OCI-LY3 (cell line): Measurements from ENCODE around the gene BORCS8.
A peak's percentile ranks its signal among the peaks of the same experiment; 100 is the strongest.

Experiments used
- H2AFZ ChIP-seq: fragments of 200-600, 300-600 bp; shearing (Covaris generic); 2 replicates; pipeline ENCODE4 v1.6.0; 2014; ENCODE audit warnings: antibody characterized with exemption, low read depth, low read length
- H3K27ac ChIP-seq: fragments of 200-600, 300-600 bp; sonication (generic); 2 replicates; pipeline ENCODE4 v1.5.1; 2014; ENCODE audit warnings: mild to moderate bottlenecking, low read length, moderate library complexity, mixed read lengths
- H3K27me3 ChIP-seq: fragments of 200-600, 300-600 bp; sonication (generic); 2 replicates; pipeline ENCODE4 v1.6.1; 2014; ENCODE audit warnings: low read depth, low read length, mixed read lengths
- H3K36me3 ChIP-seq: fragments of 200-600, 300-600 bp; sonication (generic); replicated peaks from 2 replicates; pipeline ENCODE3; 2014; ENCODE audit warnings: low read depth, low read length, mixed read lengths
- H3K4me1 ChIP-seq: fragments of 300-600, 200-600 bp; sonication (generic); 2 replicates; pipeline ENCODE4 v1.6.1; 2014; ENCODE audit warnings: low read length, mixed read lengths
- H3K4me2 ChIP-seq: fragments of 200-600, 300-600 bp; sonication (generic); 2 replicates; pipeline ENCODE4 v1.6.1; 2014; ENCODE audit warnings: low read length, mixed read lengths
- H3K4me3 ChIP-seq: fragments of 300-600, 200-600 bp; sonication (generic); 2 replicates; pipeline ENCODE4 v1.5.1; 2014; ENCODE audit warnings: antibody characterized with exemption, mild to moderate bottlenecking, low read length, moderate library complexity
- H3K79me2 ChIP-seq: fragments of 300-600, 200-600 bp; shearing (Covaris generic); 2 replicates; pipeline ENCODE4 v1.6.1; 2014; ENCODE audit warnings: mild to moderate bottlenecking, low read length, mixed read lengths
- H3K9ac ChIP-seq: fragments of 300-600, 200-600 bp; shearing (Covaris generic); 2 replicates; pipeline ENCODE4 v1.6.0; 2014; ENCODE audit warnings: mild to moderate bottlenecking, low read length, moderate library complexity
- H3K9me3 ChIP-seq: fragments of 200-600, 300-600 bp; shearing (Covaris generic); 2 replicates; pipeline ENCODE4 v1.6.1; 2014; ENCODE audit warnings: low read length, mixed read lengths; ENCODE audit not compliant: insufficient read depth
- H4K20me1 ChIP-seq: fragments of 200-600, 300-600 bp; sonication (generic); 2 replicates; pipeline ENCODE4 v1.6.1; 2016; ENCODE audit warnings: low read length, mixed read lengths; ENCODE audit not compliant: insufficient read depth
- EZH2phosphoT487 ChIP-seq: fragments of 200-600 bp; shearing (Covaris generic); IDR thresholded peaks from 2 replicates; pipeline ENCODE4 v1.6.1; 2018; ENCODE audit warnings: antibody characterized with exemption, mixed run types, low read depth
- TF ChIP-seq, protein P1 (sequence below): fragments of 200-600, 300-600 bp; sonication (generic); IDR thresholded peaks from 2 replicates; pipeline ENCODE4 v1.5.1; 2014; ENCODE audit warnings: antibody characterized with exemption, low read length, low read depth

Gene BORCS8

DNA sequence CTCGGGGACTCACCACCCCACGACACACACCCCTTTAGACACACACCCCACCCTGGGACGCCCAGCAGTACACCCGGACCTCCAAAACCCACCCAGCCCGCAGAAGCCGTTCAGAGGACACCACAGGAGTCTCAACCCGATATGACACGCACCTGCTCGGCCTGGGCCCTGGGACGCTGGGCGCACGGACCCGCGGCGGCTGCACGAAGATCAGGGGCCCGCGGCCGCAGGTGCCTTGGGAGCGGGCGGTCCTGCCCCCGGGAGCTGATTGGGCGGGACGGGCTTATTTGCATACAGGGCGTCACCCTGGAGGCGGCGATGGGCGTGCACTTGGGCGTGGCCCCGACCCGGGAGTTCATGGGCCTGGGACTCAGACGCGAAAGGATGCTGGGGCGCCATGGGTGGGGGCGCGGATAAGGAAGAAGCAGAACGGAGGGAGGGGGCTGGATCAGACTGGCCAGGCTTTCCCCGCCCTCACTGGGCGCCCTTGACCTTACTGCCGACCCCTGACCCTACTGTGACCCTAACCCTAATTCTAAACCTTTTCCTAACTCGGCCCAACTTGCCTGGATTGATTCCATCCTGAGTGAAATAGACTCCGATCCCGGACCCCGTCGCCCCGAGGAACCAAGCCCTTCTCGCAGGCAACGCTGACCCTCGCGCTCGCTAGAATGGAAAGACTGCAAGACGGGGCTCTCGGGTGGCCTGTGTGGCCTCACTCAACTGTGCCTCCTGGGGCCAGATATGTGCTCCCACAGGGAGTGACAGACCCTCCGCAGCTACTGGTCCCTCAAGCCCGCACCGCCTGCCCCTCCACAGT lies 21.7 kb downstream of the BORCS8 start, which contains the start of gene MEF2B:
MEF2B (minus strand) TSS at position 211 of the 820 bp plus-strand sequence. CDS start 19,528 bp downstream, outside the sequence.
- no peaks in the 10 kb centered on the region for H3K27me3 ChIP-seq
- peak within 1 kb of the TSS; percentile 79 for H3K9ac ChIP-seq
- H2AFZ ChIP-seq = no peak within 1 kb of the TSS
- no peak for TF ChIP-seq EZH2phosphoT487
- TF ChIP-seq, protein P1, sequence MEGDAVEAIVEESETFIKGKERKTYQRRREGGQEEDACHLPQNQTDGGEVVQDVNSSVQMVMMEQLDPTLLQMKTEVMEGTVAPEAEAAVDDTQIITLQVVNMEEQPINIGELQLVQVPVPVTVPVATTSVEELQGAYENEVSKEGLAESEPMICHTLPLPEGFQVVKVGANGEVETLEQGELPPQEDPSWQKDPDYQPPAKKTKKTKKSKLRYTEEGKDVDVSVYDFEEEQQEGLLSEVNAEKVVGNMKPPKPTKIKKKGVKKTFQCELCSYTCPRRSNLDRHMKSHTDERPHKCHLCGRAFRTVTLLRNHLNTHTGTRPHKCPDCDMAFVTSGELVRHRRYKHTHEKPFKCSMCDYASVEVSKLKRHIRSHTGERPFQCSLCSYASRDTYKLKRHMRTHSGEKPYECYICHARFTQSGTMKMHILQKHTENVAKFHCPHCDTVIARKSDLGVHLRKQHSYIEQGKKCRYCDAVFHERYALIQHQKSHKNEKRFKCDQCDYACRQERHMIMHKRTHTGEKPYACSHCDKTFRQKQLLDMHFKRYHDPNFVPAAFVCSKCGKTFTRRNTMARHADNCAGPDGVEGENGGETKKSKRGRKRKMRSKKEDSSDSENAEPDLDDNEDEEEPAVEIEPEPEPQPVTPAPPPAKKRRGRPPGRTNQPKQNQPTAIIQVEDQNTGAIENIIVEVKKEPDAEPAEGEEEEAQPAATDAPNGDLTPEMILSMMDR = no peak
- H3K9me3 ChIP-seq = no peaks in the 10 kb centered on the region
- H3K79me2 ChIP-seq = no peaks in the 10 kb centered on the region; the same call in 1 of the 2 replicates
- H3K4me1 ChIP-seq = peaks cover 51% of the 10 kb centered on the region
- peak within 1 kb of the TSS; percentile 82 for H3K4me2 ChIP-seq
- peaks cover 3% of the 10 kb centered on the region; the same call in 1 of the 2 replicates for H4K20me1 ChIP-seq
- H3K4me3 ChIP-seq = peak within 1 kb of the TSS; percentile 86
- H3K36me3 ChIP-seq = no peaks in the 10 kb centered on the region
- no peak within 1 kb of the TSS for H3K27ac ChIP-seq

DNA sequence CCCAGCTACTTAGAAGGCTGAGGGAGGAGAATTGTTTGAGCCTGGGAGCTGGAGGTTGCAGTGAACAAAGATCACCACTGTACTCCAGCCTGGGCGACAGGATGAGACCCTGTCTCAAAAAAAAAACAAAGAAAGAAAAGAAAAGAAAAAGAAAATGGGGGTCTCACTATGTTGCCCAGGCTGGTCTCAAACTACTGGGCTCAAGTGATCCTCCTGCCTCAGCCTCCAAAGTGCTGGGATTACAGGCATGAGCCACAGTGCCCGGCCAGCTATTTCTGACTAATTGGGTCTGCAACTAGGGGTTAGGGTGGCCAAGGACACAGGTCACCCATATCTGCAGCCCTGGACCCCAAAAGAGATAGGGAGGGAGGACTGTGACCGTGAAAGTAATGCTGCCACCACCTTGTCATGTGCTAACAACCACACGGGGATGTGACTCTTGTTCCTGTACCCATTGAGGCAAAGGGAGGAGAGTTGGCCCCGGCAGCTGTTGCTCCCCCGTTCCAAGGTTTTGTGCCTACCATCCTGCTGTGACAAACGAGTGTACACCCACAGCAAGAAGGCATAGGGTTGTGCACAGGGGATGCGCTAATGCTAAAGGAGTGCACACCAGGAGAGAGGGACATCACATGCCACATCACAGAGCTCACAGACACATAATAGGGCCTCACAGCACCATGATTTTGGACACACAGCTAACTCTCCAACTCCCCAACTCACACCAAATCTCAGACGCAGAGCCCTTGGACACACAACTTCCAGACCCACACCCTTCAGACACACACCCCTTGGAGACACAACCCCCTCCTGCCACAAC lies 22.5 kb downstream of the BORCS8 start:
- peaks cover 45% of the 10 kb centered on the region for H3K4me1 ChIP-seq
- H3K4me3 ChIP-seq = peak overlapping the region; percentile 86
- peak overlapping the region; percentile 79 for H3K9ac ChIP-seq
- no peak overlapping the region for H3K27ac ChIP-seq
- no peaks in the 10 kb centered on the region for H3K27me3 ChIP-seq
- peaks cover 3% of the 10 kb centered on the region; the same call in 1 of the 2 replicates for H4K20me1 ChIP-seq
- no peaks in the 10 kb centered on the region; the same call in 1 of the 2 replicates for H3K79me2 ChIP-seq
- no peaks in the 10 kb centered on the region for H3K9me3 ChIP-seq
- H3K36me3 ChIP-seq = no peaks in the 10 kb centered on the region
- peak overlapping the region; percentile 82 for H3K4me2 ChIP-seq
- no peak overlapping the region for H2AFZ ChIP-seq
- TF ChIP-seq EZH2phosphoT487 = no peak
- TF ChIP-seq, protein P1 = no peak

DNA sequence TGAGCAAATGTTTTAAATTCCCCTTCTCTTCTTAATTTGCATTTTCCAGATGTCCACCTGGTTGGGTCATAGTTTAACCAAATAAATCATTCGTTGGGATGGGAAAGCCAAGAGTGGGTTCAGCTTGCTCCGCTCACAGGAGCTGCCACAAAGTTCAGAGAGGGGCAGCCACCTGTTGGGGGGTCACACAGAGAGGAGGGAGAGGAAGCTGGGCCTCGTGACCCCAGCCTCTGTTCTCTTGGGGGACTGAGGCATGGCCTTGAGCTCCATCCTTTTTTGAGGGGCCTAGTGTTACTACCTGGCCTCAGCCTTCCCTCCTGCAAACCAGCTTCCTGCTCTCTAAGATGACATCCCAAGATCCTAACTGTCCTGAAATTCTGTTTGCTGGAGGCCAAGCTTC lies 24.3 kb downstream of the BORCS8 start:
- Histone ChIP-seq H3K36me3 (no peaks in the 10 kb centered on the region), H3K27ac (no peak overlapping the region), H3K27me3 (no peaks in the 10 kb centered on the region), H3K4me1 (peaks cover 35% of the 10 kb centered on the region), H3K79me2 (no peaks in the 10 kb centered on the region; the same call in 1 of the 2 replicates), H4K20me1 (peaks cover 3% of the 10 kb centered on the region; the same call in 1 of the 2 replicates), H3K9ac (no peak overlapping the region), H2AFZ (no peak overlapping the region), H3K4me2 (no peak overlapping the region), H3K9me3 (no peaks in the 10 kb centered on the region), H3K4me3 (no peak overlapping the region)
- TF ChIP-seq EZH2phosphoT487 = no peak
- TF ChIP-seq, protein P1 = no peak

GRCh38 chr19:19165396-19165795 lies 26.6 kb downstream of the BORCS8 start:
- TF ChIP-seq, protein P1 = no peak
- TF ChIP-seq EZH2phosphoT487 = no peak
- Histone ChIP-seq H3K9ac (no peak overlapping the region), H3K27ac (no peak overlapping the region), H3K4me3 (no peak overlapping the region), H2AFZ (no peak overlapping the region), H3K27me3 (no peaks in the 10 kb centered on the region), H3K4me1 (peaks cover 28% of the 10 kb centered on the region), H3K79me2 (peaks cover 8% of the 10 kb centered on the region; the same call in 1 of the 2 replicates), H3K4me2 (no peak overlapping the region), H3K36me3 (no peaks in the 10 kb centered on the region), H4K20me1 (peaks cover 3% of the 10 kb centered on the region; the same call in 1 of the 2 replicates), H3K9me3 (no peaks in the 10 kb centered on the region)
